NCI-H345 treated with DMSO at 0.1 percent for 48 hours (cell line): ENCODE data around the gene ANGEL2.
"Not testable (repeated sequence)": the region's sequence is repeated elsewhere in the genome, so short reads cannot be mapped to it uniquely, and the experiment has no call there.

Experiments used
- DNase-seq: peaks from one replicate; lab custom pipeline; 2025; ENCODE audit not compliant: unreplicated experiment; lab: John Stamatoyannopoulos, UW

The ANGEL2 gene, protein sequence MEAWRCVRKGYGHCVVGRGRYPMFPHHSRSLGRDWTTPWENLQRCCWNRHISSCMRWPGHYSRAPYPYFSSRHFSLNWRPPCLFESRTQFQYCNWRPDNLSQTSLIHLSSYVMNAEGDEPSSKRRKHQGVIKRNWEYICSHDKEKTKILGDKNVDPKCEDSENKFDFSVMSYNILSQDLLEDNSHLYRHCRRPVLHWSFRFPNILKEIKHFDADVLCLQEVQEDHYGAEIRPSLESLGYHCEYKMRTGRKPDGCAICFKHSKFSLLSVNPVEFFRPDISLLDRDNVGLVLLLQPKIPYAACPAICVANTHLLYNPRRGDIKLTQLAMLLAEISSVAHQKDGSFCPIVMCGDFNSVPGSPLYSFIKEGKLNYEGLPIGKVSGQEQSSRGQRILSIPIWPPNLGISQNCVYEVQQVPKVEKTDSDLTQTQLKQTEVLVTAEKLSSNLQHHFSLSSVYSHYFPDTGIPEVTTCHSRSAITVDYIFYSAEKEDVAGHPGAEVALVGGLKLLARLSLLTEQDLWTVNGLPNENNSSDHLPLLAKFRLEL

DNA sequence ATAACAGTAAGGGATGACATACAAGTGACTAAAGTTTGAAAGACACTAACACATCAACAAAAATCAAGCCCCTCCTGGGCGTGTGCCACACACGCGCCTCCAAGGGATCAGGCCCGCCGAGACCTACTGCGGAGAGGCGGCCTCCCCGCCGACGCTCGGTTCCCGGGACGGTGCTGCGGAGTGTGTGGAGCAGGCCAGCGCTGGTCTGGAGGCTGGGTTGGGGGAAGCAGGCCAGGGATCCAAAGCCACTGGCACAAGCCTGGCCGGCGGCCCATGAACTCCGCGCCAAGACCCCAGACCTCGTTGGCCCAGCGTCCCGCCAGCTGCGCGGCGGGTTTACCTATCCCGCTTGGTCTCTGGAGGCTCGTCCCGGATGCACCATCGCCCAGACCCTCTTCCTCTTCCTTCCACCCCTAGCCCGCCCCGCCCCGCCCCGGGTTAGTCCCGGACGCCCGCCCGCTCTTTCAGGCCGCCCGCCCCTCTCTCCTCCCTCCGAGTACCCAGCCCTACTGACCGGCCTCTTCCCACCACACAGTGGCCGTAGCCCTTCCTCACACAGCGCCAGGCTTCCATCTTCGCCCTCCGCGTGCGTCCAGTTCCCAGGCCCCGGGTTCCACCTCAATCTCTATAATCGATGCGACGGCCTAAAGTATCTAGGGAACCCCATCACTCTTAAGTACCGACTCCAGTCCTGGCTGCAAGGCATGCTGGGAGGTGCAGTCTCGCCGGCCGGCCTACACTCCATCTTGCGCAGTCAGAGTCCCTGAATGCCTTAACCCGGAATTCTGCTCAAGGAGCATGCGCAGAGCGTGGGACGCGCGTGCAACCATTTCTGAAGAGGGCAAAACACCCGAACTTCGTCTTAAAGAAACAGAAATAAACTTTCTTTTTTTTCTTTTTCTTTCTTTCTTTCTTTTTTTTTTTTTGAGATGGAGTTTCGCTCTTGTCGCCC lies at the start of gene ANGEL2:
TSS of gene ANGEL2 (minus strand) at position 769 of the 952 bp plus-strand sequence. CDS start at position 573, 196 bp downstream.
- DNase-seq, result peak; percentile 91

DNA sequence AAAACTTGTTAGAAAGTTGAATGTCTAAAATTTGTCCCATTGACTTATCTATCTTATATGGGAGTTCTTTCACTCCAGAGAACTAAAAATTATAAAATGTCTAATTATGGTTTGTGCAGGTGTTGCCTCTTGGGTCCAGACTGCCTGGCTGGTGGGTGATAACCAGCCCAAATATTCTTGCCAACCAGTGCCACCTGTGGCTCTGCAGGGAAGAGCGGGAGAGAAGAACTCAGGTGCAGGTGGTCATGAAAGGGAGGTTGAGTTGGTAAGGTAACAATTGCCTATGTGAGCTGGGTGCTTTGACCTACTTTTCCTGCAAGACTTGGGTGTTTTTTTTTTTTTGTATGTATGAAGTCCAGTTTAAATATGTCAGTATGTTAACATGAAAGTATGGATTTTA lies 45.6 kb upstream of the ANGEL2 start:
- peak; percentile 59 for DNase-seq

DNA sequence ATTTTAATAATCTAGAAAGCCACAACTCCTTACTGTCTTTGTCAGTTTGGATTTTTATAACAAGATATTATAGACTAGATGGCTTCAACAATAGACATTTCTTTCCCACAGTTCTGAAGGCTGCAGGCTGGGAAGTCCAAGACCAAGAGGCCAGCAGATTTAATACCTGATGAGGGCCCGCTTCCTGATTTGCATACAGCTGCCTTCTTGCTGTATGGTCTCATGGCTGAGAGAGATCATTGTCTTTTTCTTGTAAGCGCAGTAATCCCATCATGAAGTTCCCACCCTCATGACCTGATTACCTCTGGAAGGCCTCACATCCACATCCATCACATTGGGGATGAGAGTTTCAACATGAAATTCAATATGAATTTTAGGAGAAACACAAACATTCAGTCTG lies 45.2 kb upstream of the ANGEL2 start:
- DNase-seq, result peak; percentile 83

DNA sequence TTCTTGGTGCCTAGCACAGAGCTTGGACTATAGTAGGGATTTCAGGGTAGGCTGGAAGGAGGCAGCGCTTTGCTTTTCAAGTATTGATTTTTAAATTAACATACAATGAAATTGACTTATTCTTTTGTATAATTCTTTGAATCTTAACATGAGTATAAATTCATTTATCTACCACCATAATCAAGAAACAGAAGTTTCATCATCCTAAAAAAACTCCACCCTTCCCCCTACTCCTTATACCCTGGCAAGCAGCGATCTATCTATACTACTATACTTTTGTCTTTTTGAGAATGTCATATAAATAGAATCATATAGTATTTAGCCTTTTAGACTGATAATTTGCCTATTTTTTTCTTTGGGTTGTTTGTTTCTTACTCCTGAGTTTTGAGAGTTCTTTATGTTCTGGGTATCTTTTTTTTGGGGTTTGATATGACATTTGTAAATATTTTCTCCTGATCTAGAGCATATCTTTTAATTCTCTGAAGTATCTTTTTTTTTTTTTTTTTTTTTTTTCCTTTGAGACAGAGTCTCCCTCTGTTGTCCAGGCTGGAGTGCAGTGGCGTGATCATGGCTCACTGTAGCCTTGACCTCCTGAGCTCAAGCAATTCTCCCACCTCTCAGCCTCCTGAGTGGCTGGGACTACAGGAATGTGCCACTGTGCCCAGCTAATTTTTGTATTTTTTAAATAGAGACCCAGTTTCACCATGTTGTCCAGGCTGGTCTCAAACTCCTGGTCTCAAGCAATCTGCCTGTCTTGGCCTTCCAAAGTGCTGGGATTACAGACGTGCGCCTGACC lies 41.8 kb upstream of the ANGEL2 start:
- no peak for DNase-seq

DNA sequence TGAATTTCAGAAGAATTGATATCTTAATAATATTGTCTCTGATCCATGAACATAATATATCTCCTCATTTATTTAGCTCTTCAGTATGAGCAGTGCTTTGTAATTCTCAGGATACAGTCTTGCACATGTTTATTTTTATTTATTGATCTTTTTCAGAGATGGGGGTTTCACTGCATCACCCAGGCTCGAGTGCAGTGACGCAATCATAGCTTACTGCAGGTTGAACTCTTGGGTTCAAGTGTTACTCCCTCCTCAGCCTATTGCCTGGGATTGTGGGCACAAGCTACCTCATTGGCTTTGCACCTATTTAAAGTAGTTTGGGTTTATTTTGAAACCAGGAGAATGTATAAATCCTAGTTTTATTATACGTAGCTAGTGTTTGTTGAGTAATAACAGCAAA lies 40.1 kb upstream of the ANGEL2 start:
- no peak for DNase-seq

DNA sequence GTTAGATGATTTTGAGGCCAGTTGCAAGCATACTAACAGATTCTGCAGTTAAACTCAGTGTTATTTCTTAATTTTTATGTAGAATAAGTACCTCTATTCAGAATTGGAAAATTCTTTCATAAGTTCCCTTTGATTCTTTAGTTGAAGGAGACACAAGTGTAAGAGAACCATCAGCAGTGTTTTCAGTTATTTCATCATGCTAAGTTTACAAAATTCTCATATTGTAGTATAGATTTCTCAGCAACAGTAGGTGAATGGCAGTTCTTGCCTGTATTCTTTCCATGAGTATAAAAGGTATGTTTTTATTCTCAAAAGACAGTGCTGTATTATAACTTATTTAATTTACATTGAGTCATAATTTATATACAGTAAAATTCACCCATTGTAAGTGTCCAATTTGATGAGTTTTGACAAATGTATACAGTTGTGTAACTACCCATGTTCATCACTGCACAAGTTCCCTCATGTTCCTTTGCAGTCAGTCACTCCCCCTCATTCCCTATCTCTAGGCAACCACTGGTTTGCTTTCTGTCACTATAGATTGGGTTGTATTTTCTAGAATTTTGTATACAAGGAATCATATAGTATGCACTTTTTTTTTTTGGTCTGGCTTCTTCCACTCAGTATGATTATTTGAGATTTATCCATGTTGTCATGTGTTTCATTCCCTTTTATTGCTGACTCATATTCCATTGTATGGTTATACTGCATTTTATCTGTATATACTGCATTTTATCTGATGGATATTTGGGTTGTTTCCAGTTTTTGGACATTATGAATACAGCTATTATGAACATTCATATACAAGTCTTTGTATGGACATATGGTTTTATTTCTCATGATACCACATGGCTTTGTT lies 39.3 kb upstream of the ANGEL2 start:
- no peak for DNase-seq

DNA sequence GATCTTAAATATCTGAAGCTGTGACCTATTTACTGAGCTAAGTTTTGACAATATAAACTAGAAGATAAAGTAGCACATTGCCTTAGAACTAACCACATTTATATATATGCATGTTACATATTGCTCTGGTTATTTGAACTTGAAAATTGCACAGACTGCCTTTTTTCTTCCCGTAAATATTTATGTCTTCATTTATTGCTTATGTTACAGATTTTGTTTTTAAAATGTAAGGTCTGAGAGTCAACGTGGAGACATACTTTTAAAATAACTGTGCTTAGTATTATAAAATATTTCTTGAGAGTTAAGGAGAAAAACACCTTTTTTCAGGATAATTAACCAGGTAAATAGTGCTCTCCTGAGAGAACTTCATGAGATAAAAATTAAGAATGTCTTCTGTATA lies 38.5 kb upstream of the ANGEL2 start:
- no peak for DNase-seq

DNA sequence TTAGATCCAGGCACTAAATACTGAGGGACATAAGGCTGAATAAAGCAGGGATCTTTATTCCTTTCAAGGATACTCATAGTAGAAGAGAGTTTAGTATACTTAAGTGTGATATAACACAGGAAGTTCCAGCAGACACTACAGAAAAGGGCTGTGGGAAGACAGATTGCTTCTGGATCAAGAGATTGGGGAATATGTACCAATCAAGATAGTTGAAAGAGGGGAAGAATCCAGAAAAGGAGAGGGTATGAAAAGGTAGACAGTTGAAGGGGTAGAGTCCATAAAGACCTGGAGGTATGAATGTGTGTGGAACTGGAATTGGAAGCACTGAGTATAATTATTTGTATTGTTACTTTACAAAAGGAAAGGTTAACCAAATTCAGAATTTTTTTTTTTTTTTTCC lies 37.8 kb upstream of the ANGEL2 start:
- no peak for DNase-seq

DNA sequence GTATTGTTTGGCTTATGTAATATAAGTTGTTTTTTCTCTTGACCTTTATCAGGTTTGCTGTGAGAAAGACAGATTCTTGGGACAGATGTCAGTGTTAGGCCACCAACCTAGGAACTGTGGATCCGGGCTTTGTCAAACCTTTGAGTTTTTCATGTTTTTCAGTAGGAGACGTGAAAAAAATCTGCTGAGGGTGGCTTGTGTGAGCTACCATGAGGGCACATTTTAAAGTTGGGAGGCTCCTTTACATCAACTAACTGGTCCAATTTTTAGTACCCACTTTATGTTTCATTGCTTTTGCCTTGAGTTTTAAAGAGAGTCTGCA lies 36.2 kb upstream of the ANGEL2 start:
- DNase-seq, result no peak

DNA sequence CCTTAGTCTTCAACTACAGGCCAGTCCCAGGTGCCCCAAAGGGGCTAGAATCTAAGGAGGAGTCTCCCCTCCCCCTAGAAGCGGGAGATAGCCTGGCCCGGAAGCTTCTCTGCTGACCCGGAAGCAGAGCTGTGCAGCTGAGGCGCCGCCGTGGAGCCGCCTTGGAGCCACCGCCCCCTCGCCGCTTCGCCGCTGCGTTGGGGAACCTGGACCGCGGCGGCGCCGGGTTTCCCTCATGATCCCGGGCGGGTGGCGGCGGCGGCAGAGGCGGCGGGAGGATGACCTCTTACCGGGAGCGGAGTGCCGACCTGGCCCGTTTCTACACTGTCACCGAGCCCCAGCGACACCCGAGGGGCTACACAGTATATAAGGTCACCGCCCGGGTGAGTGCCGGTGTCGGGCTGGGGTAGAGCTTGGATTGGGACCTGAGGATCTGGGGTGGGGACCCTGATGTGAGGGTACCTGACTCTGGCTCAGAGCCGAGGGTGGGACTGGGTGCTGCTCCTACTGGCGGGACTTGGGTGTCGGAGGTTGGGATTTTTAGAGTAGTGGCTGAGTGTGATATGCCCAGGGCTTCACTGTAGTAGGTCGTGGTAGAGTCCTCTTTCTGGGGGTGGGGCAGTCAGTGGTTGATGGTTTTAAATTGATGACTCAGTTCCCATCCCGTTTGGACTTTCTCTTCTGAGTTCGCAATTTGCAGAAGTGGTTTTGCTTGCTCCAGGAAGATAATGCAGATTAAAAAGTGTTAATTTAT lies 35.6 kb upstream of the ANGEL2 start, which contains the start of gene RPS6KC1:
TSS of gene RPS6KC1 (plus strand) at position 115 of the 754 bp plus-strand sequence. CDS start at position 279, 164 bp downstream.
- peak; percentile 75 for DNase-seq

DNA sequence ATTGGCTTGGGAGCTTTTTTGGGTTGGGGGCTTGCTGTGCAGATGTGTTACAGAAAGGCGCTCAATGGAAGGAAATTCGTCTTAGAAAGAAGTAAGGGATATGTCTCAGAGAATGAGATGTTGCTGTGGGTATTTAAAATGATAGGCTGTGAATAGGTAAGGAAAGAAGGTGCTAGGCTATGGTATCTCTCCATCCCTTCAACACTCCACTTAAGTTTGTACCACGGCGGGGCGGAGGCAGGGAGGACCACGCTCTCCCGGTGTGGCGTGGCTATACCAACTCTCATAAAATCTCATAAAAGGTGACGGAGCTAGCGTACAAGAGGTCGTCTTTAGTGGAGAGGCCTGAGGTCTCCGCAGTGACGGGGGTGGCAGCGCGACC lies 35.1 kb upstream of the ANGEL2 start:
- DNase-seq, result no peak

DNA sequence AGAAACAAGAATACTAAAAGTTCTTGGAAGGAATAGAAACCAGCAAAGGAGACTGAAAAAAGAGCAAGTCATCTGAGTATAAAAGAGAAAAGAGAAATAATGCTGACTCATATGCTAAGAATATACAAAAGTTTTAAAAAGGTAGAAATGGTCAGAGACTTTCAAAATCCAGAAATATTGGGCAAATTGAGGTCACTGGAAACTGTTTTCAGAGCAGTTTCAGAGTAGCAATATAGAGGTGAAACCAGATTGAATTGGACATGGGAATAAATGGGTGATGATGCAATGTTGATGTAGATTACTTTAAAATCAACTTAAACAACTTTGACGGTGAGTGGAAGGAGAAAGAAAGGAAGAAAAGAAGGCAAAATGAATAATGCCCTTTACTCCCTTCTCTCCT lies 33.6 kb upstream of the ANGEL2 start:
- no peak for DNase-seq

DNA sequence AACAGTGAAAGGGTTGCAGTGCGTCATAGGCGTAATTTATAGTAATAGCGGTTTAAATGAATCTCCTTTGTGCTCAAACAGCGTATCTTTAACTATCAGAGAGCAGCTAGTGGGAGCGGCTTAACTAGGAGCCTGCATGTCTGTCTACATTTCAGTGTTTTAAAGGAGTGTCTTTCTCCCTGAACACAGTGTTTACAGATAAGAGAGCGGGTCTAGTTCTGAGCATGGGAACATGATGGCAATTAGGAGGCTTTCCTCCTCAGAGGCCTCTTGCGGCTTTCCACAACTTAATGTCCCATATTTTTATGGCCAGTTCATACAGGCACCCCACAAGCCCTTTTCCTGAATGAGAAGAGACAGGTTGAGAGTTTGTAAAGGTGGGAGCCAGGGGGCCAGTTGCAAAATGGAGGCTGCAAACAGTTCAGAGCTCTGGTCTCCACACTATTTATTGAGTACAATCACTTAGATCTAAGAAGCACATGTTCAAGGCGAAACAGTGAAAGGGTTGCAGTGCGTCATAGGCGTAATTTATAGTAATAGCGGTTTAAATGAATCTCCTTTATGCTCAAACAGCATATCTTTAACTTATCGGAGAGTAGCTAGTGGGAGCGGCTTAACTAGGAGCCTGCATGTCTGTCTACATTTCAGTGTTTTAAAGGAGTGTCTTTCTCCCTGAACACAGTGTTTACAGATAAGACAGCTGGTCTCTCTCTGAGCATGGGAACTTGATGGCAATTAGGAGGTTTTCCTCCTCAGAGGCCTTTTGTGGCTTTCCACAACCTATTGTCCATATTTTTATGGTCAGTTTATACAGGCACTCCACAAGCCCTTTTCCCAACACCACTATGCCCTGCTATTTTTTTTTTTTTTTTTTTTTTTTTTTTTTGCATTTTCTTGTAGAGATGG lies 29.9 kb upstream of the ANGEL2 start:
- DNase-seq, result not testable (repeated sequence)

DNA sequence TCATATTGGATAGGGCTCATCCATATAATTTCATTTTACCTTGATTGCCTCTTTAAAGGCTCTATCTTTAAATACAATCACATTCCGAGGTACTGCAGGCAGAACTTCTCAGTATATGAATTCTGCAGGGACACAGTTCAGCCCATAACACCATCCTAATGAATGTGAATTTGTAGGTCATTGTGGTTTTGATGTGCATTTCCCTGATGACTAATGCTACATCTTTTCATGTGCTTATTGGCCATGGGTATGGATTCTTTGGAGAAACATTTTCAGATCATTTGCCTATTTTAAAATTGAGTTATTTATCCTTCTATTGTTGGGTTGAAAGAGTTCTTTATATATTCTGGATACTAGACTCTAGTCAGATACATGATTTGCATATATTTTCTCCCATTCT lies 25.8 kb upstream of the ANGEL2 start:
- DNase-seq, result no peak

DNA sequence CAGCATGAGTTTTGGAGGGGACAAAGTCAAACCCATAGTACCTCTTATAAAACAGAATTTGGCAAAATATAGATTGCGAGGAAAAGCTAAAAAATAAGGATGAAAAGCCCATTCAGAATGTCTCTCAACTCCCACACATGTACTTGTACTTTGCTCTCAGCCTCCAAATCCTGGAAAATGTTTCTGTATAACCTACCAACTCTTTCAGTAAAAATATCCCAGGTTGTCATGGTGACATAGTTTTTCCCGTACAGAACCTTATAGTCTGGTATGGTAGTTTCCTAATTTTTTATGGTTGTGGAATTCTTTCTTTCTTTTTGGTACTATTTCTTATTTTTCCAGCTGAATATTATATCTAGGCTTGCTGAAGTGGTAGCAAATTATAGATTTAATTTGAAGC lies 19.9 kb upstream of the ANGEL2 start:
- DNase-seq, result no peak

DNA sequence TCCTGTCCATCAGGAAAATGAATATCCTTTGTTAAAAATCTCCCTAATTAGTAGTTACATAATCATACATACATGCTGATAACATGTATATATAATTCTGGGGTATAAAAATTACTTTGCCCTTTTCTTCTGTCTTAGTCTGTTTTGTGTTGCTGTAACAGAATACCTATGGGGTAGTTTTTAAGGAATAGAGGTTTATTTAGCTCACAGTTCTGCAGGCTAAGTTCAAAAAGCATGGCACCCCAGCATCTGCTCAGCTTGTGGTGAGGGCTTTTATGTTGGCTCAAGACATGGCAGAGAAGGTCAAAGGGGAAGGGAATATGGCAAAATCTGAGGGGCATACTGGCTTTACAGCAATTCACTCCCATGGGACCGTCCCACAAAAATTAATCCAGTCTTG lies 19.0 kb upstream of the ANGEL2 start:
- DNase-seq, result no peak

DNA sequence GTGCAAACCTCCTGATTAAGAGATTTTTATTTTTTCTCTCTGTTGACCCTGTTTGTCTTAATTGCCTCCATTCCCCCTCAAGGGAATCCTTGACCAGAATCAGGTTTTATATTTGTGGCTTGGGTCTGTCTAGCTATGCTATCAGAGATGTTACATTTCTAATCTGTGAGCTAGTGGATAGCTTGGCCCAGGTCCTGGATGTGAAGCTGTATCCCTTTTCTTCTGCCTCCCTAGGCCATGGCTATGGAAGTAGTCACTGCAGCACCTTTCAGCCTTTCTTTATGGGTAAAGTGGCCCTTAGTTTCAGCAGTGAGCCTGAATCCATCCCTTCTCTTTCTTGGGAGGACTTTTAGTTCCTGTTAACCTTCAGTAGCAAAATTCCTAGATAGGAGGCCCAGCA lies 17.0 kb upstream of the ANGEL2 start:
- no peak for DNase-seq

DNA sequence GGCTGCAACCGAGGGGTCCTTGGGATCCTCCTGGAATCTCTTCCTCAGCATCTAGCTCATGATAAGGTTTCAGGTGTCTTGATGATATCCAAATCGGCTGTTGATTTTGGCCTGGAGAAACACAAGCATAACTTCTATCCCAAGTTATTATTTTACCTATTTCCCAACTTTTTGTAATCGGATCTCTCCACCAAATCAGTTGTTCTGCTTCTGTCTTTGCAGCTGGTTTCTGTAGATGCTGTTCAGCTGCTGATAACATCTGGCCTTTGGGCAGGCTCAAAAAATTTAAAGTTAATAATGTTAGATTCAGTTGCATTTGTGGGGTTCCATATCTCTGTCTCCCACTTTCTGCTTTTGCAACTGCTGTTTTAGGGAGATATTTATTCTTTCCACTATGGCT lies 11.4 kb upstream of the ANGEL2 start:
- not testable (repeated sequence) for DNase-seq
